RWPE1 (cell line): ENCODE results near the gene GOLT1A.

Source experiments
- CTCF ChIA-PET: fragments of 350-600 bp; sonication (Branson Sonifier 250); formaldehyde crosslinking; extraction: SDS; loops from one replicate; lab custom pipeline; 2021; lab: Yijun Ruan, JAX
- POLR2A ChIA-PET: fragments of 400-600 bp; formaldehyde crosslinking; extraction: SDS; loops from one replicate; lab custom pipeline; 2020; ENCODE audit warnings: antibody characterized with exemption; ENCODE audit not compliant: low non-redundant PET; lab: Yijun Ruan, JAX
- DNase-seq: peaks from one replicate; pipeline ENCODE4 v3.0.0; 2012; ENCODE audit warnings: low spot score
- H3K27ac ChIP-seq: fragments of 450-650 bp; 2 replicates; pipeline ENCODE4 v1.5.1; 2017
- TF ChIP-seq, protein P1 (sequence below): fragments of 450-650 bp; conservative IDR thresholded peaks from 2 replicates; pipeline ENCODE4 v1.5.1; 2017; ENCODE audit warnings: low read depth, mild to moderate bottlenecking

GOLT1A gene

DNA sequence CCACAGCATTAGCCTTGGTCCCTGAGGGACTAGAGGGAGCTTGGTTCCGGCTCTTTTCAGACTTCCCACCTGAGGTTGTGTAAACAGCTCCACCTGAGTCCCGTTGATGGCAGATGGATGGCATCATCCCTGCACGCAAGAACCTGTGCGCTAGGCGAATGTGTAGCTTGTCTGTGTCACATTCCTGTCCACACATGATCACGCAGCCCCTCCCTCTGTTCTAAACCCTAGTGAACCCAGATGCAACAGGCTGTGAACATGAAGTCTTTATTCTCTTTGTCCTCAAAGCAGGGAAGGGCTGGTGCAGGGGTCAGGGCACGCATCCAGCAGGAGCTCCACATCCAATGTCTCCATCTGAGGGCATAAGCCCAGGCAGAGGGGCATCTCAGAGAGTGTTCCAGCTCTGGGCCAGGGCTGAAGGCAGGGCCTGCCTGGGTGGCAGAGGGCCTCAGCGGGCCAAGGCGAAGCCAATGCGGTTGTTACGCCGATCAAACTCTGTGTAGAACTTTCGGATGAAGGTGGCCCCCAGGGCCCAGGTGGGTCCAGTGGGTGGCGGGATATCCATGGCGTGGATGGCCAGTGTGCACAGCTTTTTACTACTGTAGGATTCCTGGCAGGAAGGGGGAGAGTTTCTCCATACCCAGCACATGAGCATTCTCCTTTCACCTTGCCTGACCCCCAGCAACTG is 59.1 kb downstream of the GOLT1A start:
- ChIA-PET POLR2A (interaction anchor here (0.8 to 1.1 kb wide), 3 partner anchors 80 to 294 kb away, joined by 3 read pairs; no protein-coding TSS in a partner anchor), CTCF (interaction anchor here (0.5 to 3.7 kb wide), 11 partner anchors 8 to 275 kb away, joined by 3 to 25 read pairs (median 5); partner anchors contain the start of gene REN)
- TF ChIP-seq, protein P1, sequence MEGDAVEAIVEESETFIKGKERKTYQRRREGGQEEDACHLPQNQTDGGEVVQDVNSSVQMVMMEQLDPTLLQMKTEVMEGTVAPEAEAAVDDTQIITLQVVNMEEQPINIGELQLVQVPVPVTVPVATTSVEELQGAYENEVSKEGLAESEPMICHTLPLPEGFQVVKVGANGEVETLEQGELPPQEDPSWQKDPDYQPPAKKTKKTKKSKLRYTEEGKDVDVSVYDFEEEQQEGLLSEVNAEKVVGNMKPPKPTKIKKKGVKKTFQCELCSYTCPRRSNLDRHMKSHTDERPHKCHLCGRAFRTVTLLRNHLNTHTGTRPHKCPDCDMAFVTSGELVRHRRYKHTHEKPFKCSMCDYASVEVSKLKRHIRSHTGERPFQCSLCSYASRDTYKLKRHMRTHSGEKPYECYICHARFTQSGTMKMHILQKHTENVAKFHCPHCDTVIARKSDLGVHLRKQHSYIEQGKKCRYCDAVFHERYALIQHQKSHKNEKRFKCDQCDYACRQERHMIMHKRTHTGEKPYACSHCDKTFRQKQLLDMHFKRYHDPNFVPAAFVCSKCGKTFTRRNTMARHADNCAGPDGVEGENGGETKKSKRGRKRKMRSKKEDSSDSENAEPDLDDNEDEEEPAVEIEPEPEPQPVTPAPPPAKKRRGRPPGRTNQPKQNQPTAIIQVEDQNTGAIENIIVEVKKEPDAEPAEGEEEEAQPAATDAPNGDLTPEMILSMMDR, result no peak
- peak overlapping the region; percentile 77 for H3K27ac ChIP-seq
- DNase-seq, result peak; percentile 73

DNA sequence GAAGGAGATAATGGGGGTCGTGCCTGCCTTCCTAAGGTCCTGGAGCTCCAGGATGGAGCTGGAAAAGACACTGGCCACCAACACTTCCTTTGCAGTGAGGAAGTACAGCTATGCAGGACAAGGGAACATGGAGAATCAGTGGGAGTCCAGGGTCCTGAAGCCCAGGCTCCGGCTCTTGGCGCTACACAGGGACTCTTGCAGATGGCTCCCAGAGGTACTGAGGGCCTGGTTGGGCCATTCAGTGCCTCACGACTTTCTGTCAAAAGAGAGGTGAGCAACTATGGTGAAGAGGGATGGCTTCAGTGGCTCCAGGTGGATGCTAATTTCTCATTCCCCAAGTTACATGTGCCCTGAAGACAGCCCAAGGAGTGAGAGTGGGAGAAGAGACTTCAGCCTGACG is 60.1 kb downstream of the GOLT1A start:
- H3K27ac ChIP-seq, result peak overlapping the region; percentile 77
- ChIA-PET CTCF (interaction anchor here (0.5 to 3.7 kb wide), 9 partner anchors 9 to 293 kb away, joined by 3 to 25 read pairs (median 4); partner anchors contain the start of genes REN and SNRPE), POLR2A (interaction anchor here (0.8 to 1.1 kb wide), 2 partner anchors 282 to 293 kb away, joined by 3 read pairs; no protein-coding TSS in a partner anchor)
- no peak for DNase-seq
- TF ChIP-seq, protein P1, result no peak

DNA sequence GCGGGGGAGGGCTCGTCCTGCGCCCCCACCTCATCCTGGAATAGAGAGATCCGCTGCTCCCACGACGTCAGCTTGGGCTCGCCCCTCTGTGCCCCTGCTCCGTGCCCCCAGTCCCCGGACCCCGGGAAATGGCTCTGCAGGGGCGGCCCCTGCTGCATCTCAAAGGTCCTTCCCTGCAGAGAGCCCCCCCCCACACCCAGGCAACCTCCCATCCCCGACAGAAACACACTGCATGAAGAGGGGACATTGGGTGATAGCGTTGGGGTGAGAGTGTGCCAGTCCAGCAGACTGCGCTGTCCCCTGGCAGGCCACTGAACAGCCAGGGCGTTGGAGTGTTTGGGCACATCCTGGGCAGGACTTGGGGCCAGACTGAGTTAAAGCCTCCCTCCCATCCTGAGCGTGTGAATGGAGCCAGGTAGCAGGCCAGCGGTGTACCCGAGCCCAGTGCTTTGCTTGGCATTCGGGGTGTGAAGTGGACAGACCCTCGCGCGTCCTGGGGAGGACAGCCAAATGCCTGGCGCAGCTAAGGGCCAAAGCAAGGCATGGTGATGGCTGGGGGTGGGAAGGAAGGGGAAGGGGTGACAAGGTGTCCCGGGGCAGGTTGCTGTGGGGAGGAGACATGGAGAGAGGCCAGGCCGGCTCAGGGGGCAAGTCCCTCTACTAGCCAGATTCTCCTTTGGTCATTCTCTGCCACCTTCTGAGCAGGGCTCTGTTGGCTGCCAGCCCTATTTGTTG is 61.3 kb downstream of the GOLT1A start:
- ChIA-PET CTCF (interaction anchor here (0.5 to 3.7 kb wide), 9 partner anchors 10 to 660 kb away, joined by 3 to 25 read pairs (median 4); partner anchors contain the start of gene SNRPE), POLR2A (interaction anchor here (0.7 kb wide), 1 partner anchor 151 kb away, joined by 3 read pairs; no protein-coding TSS in a partner anchor)
- TF ChIP-seq, protein P1, result no peak
- H3K27ac ChIP-seq, result peak overlapping the region; percentile 77
- DNase-seq, result no peak

DNA sequence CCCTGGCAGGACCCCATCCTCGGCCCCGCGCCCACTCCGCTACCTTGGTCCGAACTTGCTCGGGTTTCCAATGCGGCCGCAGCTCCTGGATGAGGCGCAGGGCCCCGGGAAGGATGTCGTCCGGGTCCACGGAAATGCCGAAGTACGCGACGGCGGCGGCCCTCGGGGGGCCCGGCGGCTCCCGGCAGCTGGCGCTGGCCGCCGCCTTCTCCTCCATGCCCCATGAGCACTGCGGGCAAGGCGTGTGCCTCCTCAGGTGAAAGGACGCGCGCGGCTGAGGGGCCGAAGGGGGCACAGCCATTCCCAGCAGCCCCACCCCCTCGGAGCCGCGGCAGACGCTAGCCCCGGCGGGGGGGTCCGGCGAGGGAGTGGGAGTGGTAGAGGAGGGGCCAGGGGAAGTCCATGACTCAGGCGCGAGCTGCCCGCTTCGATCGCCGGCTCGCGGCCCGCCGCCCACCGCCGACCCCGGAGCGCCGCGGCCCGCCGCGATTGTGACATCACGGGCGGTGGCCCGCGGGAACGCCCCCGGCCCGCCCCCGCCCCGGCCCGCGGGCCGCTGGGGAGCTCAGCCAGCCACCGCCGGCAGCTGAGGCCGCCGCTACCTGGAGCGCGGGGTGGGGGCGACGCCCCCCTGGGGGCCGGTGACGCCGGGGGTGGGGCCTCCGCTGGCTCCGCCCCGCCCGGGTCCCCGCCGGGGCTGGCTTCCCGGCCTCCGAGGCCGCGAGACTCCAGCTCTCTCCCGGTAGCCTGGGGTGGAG is 62.1 kb downstream of the GOLT1A start, which contains the start of gene ETNK2:
Gene ETNK2 (minus strand): TSS at position 493 of the 758 bp plus-strand sequence. CDS start 192 bp downstream, at position 301.
- CTCF ChIA-PET, result interaction anchor here (0.5 to 3.7 kb wide), 12 partner anchors 11 to 661 kb away, joined by 3 to 25 read pairs (median 6); partner anchors contain the start of gene GOLT1A
- peak within 1 kb of the TSS; percentile 77 for H3K27ac ChIP-seq
- POLR2A ChIA-PET, result interaction anchor here (0.7 to 1.0 kb wide), 2 partner anchors 150 to 289 kb away, joined by 3 read pairs; no protein-coding TSS in a partner anchor
- TF ChIP-seq, protein P1, result no peak
- peak; percentile 90 for DNase-seq

DNA sequence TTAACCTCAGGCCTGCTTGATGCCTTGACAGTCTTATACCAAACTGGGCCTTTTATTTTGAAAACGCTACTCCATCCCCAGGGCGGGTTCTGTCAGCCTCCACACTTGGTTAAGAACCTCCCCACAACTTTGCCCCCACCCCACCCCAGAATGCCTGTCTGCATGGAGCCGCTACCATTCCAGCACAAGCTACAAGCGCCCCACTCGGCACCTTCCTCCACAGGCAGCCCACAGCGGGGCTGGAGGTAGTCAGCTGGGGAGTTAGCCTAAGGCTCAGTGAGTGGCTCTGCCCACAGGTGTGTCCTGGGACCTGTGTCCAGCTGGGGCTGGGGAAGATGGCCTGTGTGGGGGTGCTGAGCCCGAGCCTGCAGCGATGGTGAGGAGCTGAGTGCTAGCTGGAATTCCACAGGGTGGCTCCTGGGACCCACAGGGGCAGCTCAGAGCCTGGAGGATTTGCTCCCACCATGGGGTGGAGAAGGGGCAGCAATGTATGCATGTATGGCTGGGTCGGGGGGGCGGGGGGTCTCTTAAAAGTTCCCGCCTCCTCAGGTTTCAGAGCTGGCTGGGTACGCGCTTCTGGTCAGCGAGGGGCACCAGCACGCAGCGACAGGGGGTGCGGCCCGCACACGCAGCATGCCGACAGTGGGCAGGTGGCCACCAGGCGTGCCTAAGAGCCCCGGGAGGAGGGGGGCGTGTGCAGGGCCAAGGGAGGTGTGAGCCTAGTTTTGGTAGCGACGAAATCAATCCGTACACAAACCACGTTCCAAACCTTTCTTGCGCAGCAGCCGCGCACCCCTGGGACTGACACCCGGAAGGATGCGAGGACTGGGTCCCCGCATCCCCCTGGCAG is 62.9 kb downstream of the GOLT1A start:
- POLR2A ChIA-PET, result interaction anchor here (0.6 to 1.0 kb wide), 2 partner anchors 78 to 288 kb away, joined by 3 read pairs; partner anchors contain the start of gene SOX13
- DNase-seq, result peak; percentile 60
- H3K27ac ChIP-seq, result peak overlapping the region; percentile 77
- TF ChIP-seq, protein P1, result no peak
- CTCF ChIA-PET, result interaction anchor here (0.5 to 3.7 kb wide), 12 partner anchors 12 to 290 kb away, joined by 3 to 25 read pairs (median 6); partner anchors contain the start of genes GOLT1A and SNRPE
